GM12874 (cell line): ENCODE measurements around the gene UBE4B.

Experiments used
- CTCF ChIP-seq: IDR thresholded peaks from 2 replicates; pipeline ENCODE4 v1.5.1; 2011; ENCODE audit warnings: low read depth, mild to moderate bottlenecking, control low read depth, low read length, moderate library complexity; ENCODE audit not compliant: insufficient read depth

UBE4B gene

GRCh38 chr1:10213186-10213705 is 180.5 kb downstream of the UBE4B start:
- no peak for TF ChIP-seq CTCF

GRCh38 chr1:10216090-10216749 is 183.5 kb downstream of the UBE4B start:
- TF ChIP-seq CTCF, result no peak

GRCh38 chr1:10217748-10218441 is 185.1 kb downstream of the UBE4B start:
- no peak for TF ChIP-seq CTCF

GRCh38 chr1:10220200-10220599 is 187.4 kb downstream of the UBE4B start:
- no peak for TF ChIP-seq CTCF

- no peak for TF ChIP-seq CTCF
Measured at GRCh38 chr1:10225573-10225972, 192.8 kb downstream of the UBE4B start.

GRCh38 chr1:10228528-10228927 is 195.8 kb downstream of the UBE4B start:
- no peak for TF ChIP-seq CTCF

GRCh38 chr1:10229903-10230302 is 197.1 kb downstream of the UBE4B start:
- no peak for TF ChIP-seq CTCF
